T-helper 9 cell (primary cell): ENCODE measurements around the gene MSRB3.
"Not testable (repeated sequence)": the region's sequence is repeated elsewhere in the genome, so short reads cannot be mapped to it uniquely, and the experiment has no call there.

Experiments used
- DNase-seq: peaks from one replicate; pipeline ENCODE4 v3.0.0-alpha.2; 2020
- total RNA-seq, 2 donors: gene quantifications; one replicate each; lab custom pipeline; 2026; lab: John Stamatoyannopoulos, UW

The MSRB3 gene
- total RNA-seq = 0 reads per million in 2 donors

DNA sequence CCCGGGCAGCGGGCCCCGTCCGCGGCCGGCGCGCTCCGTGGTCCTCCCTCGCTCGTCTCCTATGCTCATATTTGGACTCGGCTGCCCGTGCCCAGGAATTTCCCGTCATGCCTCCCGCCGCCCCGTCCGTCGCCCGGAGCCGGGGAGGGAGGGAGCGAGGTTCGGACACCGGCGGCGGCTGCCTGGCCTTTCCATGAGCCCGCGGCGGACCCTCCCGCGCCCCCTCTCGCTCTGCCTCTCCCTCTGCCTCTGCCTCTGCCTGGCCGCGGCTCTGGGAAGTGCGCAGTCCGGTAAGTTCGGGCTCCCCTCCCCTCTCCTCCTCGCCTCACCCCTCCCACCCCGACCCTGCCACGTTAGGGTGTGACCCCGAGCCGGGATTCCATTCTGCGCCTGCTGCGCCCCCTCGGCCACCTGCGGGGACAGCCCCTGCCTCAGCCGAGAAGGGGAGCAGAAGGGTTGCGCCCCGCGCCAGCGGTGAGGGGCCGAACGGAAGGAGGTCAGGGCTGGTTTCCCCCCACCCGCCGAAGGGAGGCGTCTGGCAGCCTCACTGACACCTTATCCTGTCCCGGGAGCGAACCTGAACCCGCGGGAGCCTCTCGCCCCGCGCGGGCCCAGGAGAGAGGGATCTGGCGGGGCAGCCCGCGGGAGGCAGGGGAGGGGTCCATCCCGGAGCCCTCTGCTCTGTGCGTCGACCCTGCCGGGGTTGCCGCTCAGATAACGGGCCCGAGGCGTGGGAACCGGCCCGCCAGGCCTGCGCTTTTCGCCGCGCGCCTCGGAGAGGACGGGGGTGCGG is at the start of gene MSRB3:
Gene MSRB3 (plus strand): TSS at position 108 of the 793 bp plus-strand sequence. CDS start 29,897 bp downstream, outside the sequence.
- no peak for DNase-seq

DNA sequence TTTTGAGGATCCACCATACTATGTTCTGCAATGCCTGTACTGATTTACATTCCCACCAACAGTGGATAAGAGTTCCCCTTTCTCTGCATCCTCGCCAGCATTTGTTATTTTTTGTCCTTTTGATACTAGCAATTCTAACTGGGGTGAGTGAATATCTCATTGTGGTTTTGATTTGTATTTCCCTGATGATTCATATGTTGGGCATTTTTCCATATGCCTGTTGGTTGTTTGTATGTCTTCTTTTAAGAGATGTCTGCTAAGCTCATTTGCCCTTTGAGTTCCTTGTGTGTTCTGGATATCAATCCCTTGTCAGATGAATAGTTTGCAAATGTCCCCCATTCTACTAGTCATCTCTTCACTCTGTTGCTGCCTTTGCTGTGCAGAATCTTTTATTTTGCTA is 49.0 kb upstream of the MSRB3 start:
- no peak for DNase-seq

- no peak for DNase-seq
Measured at GRCh38 chr12:65232476-65233077, 45.9 kb upstream of the MSRB3 start.

- no peak for DNase-seq
Measured at GRCh38 chr12:65237153-65237552, 41.3 kb upstream of the MSRB3 start.

- no peak for DNase-seq
Measured at GRCh38 chr12:65238609-65239008, 39.9 kb upstream of the MSRB3 start.

GRCh38 chr12:65248656-65249633 is 29.5 kb upstream of the MSRB3 start:
- DNase-seq = no peak

DNA sequence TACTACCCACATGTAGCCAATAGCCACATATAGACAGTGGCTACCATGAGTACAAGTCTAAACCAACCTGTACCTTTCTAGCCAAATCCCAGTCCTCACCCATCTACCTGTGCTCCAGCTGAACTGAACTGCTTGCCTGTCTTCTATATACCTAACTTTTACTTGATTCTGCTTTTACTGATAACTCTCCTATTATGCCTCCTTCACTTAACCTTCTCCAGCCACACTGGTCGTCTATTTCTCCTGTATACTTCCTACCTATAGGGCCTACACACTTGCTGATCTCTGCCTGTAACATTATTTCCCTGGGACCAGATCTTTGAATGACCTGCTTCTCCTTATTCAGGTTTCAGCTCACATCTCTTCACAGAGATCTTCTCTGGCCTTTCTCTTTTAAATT is 26.0 kb upstream of the MSRB3 start:
- no peak for DNase-seq

DNA sequence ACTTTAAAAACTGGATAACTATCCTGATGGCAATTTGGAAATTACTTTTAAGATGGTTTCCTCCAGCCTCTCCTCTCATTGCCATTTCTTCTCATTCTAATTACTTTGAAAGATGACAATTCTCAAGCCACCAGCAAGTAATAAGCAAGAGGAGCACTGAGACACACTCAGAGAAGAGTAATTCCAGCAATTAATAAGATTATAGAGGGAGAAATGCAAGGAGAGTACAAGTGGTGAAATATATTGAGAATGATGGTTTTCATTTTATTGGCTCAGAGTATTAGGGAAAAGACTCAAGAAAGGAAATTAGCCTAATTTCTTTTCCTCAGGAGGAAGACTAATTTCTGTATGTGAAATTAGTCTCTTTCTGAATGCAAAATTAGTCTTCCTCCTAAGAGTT is 20.5 kb upstream of the MSRB3 start:
- DNase-seq = no peak

DNA sequence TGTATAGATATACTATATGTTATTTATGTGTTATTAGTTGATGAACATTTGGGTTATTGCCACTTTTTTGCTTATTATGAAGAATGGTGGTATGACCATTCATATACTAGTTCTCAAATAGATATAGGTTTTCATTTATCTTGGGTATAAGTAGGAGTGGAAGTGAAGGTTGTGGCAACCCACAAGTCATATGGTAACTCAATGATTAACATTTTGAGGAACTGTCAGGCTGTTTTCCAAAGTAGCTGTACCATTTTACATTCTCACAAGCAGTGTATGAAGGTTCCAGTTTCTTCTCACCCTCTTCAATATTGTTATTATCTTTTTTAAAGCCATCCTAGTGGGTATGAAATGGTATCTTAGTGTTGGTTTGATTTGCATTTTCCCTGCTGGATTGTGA is 19.0 kb upstream of the MSRB3 start:
- no peak for DNase-seq

DNA sequence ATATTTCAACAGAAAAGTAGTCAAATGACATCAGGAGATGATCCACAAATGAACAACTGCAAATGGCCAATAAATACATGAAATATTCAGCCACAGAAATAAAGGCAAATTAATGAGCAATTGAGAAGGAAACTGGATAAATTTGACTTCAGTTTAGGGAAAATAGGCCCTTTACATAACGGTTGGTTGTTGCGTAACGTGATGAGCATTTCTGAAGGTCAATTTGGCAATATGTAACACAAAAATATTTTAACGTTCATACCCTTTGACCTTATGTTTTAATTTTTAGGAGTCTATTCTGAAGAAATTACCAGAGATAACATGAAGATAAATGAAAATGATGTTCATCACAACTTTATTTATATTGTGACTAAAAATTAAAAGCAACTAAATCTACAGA is 14.7 kb upstream of the MSRB3 start:
- DNase-seq = no peak

- DNase-seq = no peak
Measured at GRCh38 chr12:65266408-65266807, 12.1 kb upstream of the MSRB3 start.

DNA sequence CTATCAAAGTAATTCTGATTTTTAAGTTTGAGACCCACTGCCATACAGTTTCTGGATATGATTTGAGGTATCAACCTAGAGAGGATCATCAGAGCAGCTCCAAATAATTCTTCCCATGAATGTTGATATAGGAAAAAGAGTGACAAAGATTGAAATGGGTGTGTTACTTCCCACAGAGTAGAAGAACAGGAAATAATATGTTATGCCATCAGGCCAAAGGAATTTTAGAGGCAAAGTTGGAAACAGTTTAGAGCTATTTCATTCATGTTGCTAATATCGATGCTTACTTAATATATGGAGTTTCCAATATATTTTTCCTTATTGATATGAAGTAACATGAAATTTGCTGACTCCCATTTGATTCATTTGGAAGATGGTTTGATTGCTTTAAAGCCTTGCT is 8.9 kb upstream of the MSRB3 start:
- DNase-seq = no peak

GRCh38 chr12:65274602-65275272 is 3.7 kb upstream of the MSRB3 start:
- DNase-seq = no peak

DNA sequence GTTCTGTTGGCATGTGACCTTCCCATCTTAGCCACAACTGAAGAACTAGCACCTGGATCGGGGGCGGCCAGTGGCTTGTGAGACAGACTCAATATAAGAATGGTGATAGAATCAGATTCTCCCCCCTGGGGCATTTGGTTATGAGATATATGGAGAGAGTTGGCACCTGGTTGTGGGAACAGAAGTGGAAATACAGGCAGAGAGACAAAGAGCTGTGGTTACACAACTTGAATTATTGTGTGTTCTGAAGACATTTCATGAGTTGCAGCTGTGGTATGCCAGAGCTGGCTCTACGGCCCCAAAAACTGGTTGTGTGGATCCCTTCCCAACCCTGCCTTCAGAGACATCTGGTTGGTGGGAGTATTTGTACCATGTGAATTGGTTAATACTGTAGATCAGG is 2.9 kb upstream of the MSRB3 start:
- no peak for DNase-seq

DNA sequence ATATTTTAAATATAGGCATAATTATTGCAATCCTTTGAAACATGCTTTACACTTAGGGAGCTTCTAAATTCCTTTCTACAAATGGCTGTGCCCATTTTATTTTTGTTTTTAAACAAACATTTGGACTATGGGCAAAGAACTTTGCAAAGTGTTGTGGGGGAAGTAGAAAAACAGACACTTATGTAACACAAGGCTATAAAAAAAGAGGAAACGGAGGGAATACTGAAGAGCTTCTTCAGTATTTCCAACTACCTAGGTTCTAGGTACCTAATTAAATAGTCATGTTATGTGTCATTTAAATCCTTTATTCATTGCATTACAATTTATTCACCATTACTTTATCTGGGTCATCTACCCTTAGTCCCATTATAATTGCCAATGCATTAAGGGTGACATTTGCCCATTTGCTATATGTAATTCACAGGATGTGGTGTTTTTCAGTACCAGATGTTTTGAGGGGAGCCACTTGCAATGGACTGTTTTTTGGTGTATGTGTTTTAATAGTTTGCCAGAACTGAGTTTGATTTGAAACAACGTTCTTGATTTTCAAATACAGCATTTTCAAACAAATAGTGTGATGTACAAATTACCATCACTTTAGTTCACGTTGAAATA is 1.5 kb upstream of the MSRB3 start:
- no peak for DNase-seq

DNA sequence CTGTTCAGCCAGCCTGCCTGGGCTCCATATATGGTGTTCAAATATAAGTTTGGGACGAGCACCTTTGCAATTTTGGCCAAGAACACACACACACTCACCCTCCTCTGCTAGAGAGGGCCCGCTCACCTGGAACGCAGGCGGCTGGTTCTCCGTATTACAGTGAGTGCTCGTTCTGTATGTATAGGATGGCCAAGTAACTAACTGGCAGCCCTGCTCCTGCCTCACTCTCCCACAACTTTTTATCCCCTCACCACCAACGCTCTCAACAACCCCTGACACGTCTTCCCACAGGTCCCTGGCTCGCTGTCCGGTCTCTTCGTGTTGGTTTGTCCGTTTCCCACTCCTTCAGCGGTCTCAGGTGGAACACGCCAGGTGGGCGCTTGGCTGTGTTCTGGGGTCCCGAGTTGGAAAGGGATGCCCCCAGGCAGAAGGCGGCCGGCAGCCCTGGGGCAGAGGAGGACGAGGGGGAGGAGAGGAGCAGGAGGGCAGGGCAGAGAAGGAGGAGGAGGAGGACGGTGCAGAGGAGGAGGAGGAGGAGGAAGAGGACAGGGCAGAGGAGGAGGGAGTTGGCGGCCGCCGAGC is 398 bp upstream of the MSRB3 start:
- no peak for DNase-seq

DNA sequence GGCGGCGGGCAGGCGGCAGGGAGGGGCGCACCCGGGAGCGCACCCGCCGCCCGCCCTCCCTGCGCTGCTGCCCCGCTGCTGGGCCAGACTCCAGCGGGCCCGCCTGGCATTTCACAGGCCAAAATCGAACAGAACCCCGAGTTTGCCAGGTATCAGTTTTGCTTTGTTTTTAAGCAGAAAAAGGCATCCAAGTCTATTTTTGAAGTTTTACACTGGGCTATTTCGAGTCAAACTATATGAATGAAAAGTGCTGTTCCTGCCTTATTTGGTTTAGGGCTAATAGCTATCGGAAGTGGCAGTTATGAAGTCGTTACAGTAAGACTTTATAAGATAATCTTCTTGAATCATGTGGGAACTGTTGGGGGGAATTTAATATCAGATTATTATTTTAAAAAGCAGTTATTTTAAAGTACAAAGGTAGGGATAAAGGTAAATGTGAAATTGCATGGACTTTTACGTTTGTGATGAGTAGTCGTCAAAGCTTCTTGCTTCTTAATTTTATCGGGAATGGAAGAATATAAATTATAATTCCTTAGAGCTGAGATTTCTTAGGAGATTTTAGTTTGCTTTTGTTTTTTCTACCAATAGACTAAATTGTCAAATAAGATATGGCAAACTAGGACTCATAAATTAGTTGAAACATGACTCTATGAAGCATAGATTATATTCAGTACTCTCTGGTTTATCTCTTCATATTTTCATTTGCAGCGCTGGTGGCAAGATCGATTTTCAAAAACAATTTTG is 1.1 kb downstream of the MSRB3 start:
- DNase-seq = no peak

DNA sequence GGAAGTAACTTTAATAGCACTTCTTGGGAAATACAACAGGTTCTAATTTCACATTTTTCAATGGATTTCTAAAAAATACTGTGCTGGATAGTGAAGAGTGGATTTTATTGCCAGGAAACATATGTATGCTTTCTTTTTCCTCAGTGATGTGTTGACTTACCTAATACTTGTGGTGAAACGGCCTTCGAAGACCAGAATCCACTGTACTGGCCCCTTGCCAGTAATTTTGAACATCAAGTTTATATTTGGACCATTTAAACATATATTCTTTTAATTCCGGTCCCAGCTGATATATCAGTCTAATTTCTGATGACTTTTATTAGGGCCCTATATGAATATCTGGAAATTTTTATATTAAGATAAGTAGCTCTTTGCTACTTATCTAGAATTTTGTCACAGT is 1.8 kb downstream of the MSRB3 start:
- DNase-seq = no peak

GRCh38 chr12:65282840-65283239 is 4.4 kb downstream of the MSRB3 start:
- DNase-seq = no peak

DNA sequence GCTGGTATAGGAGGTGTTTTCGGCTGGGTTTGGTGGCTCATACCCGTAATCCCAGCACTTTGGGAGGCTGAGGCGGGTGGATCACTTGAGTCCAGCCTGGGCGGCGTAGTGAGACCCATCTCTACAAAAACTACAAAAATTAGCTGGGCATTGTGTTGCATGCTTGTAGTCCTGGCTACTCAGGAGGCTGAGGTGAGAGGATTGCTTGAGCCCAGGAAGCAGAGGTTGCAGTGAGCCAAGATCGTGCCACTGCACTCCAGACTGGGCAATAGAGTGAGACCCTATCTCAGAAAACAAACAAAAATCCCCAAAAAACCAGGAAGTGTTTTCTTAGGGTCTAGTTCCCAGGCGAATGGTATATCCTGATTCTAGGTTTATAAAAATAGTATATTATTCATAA is 7.0 kb downstream of the MSRB3 start:
- DNase-seq = not testable (repeated sequence)

GRCh38 chr12:65287426-65287825 is 8.9 kb downstream of the MSRB3 start:
- DNase-seq = no peak
